K562 (cell line): ENCODE results near the gene BMP3. TPM values are rescaled to one million over a fixed set of nuclear protein-coding genes. Genes with fewer than 3 reads are reported as not detected.

Experiments
- ATAC-seq: fragments of 200-7000 bp; cut with Tn5 transposase; 3 replicates; pipeline ENCODE4 v1.9.1; 2020; ENCODE audit warnings: moderate library complexity
- BruUV-seq: library from RNA; stranded (reverse); fragments of 400-500 nt; replicated peaks from 2 replicates; lab custom pipeline; 2021; lab: Mats Ljungman, UMichigan
- CTCF ChIA-PET: fragments of 300-600 bp; formaldehyde crosslinking; extraction: SDS; loops from one replicate; lab custom pipeline; 2021; ENCODE audit warnings: low intra/inter-chr PET ratio; lab: Yijun Ruan, JAX
- POLR2A ChIA-PET: fragments of 300-600, 350-650 bp; sonication (Branson Sonifier 250); formaldehyde crosslinking; extraction: SDS; loops from one replicate; lab custom pipeline; 2021; ENCODE audit warnings: antibody characterized with exemption, inconsistent platforms; lab: Yijun Ruan, JAX
- DNase-seq, 4 experiments: peaks; one replicate each; pipeline versions ENCODE4 v3.0.0 to v3.0.0-alpha.2; 2011 to 2018; ENCODE audit warnings: low spot score in 3 of 4, mixed read lengths in 3 of 4; ENCODE audit errors: extremely low read depth in 1 of 4
- FAIRE-seq: peaks from 2 replicates; lab custom pipeline; 2011; peaks lifted over from hg19 to GRCh38; lab: Jason Lieb, UNC
- H2AFZ ChIP-seq: 2 replicates; pipeline ENCODE4 v1.6.0; 2011; ENCODE audit warnings: low read depth, low read length, control low read depth, inconsistent platforms
- H3K27ac ChIP-seq: fragments of 200-600 bp; 3 replicates; pipeline ENCODE4 v1.8.0; 2011; ENCODE audit warnings: low read depth, mild to moderate bottlenecking, control low read depth, inconsistent platforms, low read length, moderate library complexity, mixed read lengths; ENCODE audit errors: extremely low read depth
- H3K27me3 ChIP-seq, 2 experiments: fragments of 300-600 bp in 1 of 2; 2 replicates in 1 of 2; 3 replicates in 1 of 2; pipeline versions ENCODE4 v1.6.0 to v1.8.0; 2011; ENCODE audit warnings: inconsistent platforms in 2 of 2, low read length in 2 of 2, mild to moderate bottlenecking in 1 of 2, mixed read lengths in 1 of 2, moderate library complexity in 1 of 2; ENCODE audit not compliant: control insufficient read depth in 2 of 2, insufficient read depth in 2 of 2
- H3K36me3 ChIP-seq: fragments of 300-600 bp; 3 replicates; pipeline ENCODE4 v1.8.0; 2011; ENCODE audit warnings: mild to moderate bottlenecking, low read length, inconsistent platforms; ENCODE audit not compliant: control insufficient read depth, insufficient read depth
- H3K4me1 ChIP-seq, 2 experiments: fragments of 200-600 bp in 1 of 2; replicated peaks in 1 of 2; 2 replicates in 1 of 2; 3 replicates in 1 of 2; pipeline versions ENCODE4 v1.5.1 to v1.8.0; 2011; ENCODE audit warnings: inconsistent platforms in 2 of 2, low read length in 2 of 2, mild to moderate bottlenecking in 1 of 2, mixed read lengths in 1 of 2, moderate library complexity in 1 of 2; ENCODE audit not compliant: control insufficient read depth in 2 of 2, insufficient read depth in 2 of 2
- H3K4me2 ChIP-seq: 2 replicates; pipeline ENCODE4 v1.6.1; 2011; ENCODE audit warnings: low read length, control low read depth, inconsistent platforms, mixed read lengths; ENCODE audit not compliant: insufficient read depth
- H3K4me3 ChIP-seq: fragments of 200-600 bp; sonication (generic), shearing (Covaris generic); 2 replicates; pipeline ENCODE4 v1.5.1; 2016; ENCODE audit warnings: control low read depth, inconsistent platforms
- H3K79me2 ChIP-seq: fragments of 200-600 bp; 3 replicates; pipeline ENCODE4 v1.8.0; 2011; ENCODE audit warnings: low read length, inconsistent platforms; ENCODE audit not compliant: control insufficient read depth, insufficient read depth
- H3K9ac ChIP-seq, 2 experiments: 2 replicates each; pipeline versions ENCODE4 v1.6.0 to v1.6.1; 2011; ENCODE audit warnings: low read depth in 2 of 2, low read length in 2 of 2, control low read depth in 1 of 2, inconsistent platforms in 1 of 2, mild to moderate bottlenecking in 1 of 2, mixed read lengths in 1 of 2; ENCODE audit not compliant: insufficient read depth in 1 of 2
- H3K9me1 ChIP-seq: one replicate; pipeline ENCODE4 v1.6.0; 2011; ENCODE audit warnings: inconsistent platforms, mild to moderate bottlenecking, low read length, moderate library complexity; ENCODE audit not compliant: control insufficient read depth, insufficient read depth
- H3K9me3 ChIP-seq: replicated peaks from 2 replicates; pipeline ENCODE4 v1.5.1; 2011; ENCODE audit warnings: low read depth, low read length, inconsistent platforms; ENCODE audit not compliant: control insufficient read depth, insufficient read depth
- H4K20me1 ChIP-seq: replicated peaks from 2 replicates; pipeline ENCODE4 v1.6.1; 2011; ENCODE audit warnings: low read length, inconsistent platforms, mixed read lengths; ENCODE audit not compliant: control insufficient read depth, insufficient read depth
- CEBPB ChIP-seq: fragments of 450-650 bp; IDR thresholded peaks from 2 replicates; pipeline ENCODE4 v1.6.1; 2016; ENCODE audit warnings: missing genetic modification characterization, missing compliant biosample characterization
- CHD4 ChIP-seq: fragments of 200-600 bp; sonication (generic); IDR thresholded peaks from 3 replicates; pipeline ENCODE4 v1.6.1; 2012; ENCODE audit warnings: low read depth, mild to moderate bottlenecking, mixed read lengths, low read length, inconsistent platforms; ENCODE audit not compliant: insufficient read depth, insufficient replicate concordance, poor library complexity, severe bottlenecking
- ELK3 ChIP-seq: fragments of 450-650 bp; formaldehyde crosslinking; IDR thresholded peaks from 2 replicates; pipeline ENCODE4 v1.4.0; 2020; ENCODE audit warnings: mild to moderate bottlenecking
- EZH2 ChIP-seq: IDR thresholded peaks from 2 replicates; pipeline ENCODE4 v1.6.1; 2012; ENCODE audit warnings: low read depth, mild to moderate bottlenecking, inconsistent platforms, low read length, borderline replicate concordance
- FOXA3 ChIP-seq, 2 experiments: fragments of 450-650 bp in 1 of 2; sonication (generic) in 1 of 2; formaldehyde crosslinking; IDR thresholded peaks in 1 of 2; conservative IDR thresholded peaks in 1 of 2; 2 replicates each; pipeline versions ENCODE4 v1.4.0 to v1.8.0; 2020 to 2022; ENCODE audit warnings: mild to moderate bottlenecking in 2 of 2, missing genetic modification reagents in 1 of 2
- FUS ChIP-seq: fragments of 200-400 bp; formaldehyde crosslinking; optimal IDR thresholded peaks from 2 replicates; pipeline ENCODE3; 2017; ENCODE audit warnings: low read depth, low read length
- GATA2 ChIP-seq: sonication (generic); formaldehyde crosslinking; IDR thresholded peaks from 2 replicates; pipeline ENCODE4 v1.4.0; 2020; ENCODE audit warnings: mild to moderate bottlenecking, missing genetic modification reagents
- ID3 ChIP-seq, 2 experiments: fragments of 250-450 bp in 1 of 2; fragments of 450-650 bp in 1 of 2; sonication (Bioruptor Pico) in 1 of 2; IDR thresholded peaks; 2 replicates each; pipeline versions ENCODE4 v1.6.1 to v1.8.0; 2016 to 2021; ENCODE audit warnings: mild to moderate bottlenecking in 2 of 2, moderate library complexity in 2 of 2, missing compliant biosample characterization in 1 of 2, missing genetic modification characterization in 1 of 2
- NR2C1 ChIP-seq, 2 experiments: fragments of 450-650 bp; IDR thresholded peaks; 2 replicates each; pipeline ENCODE4 v1.6.1; 2017; ENCODE audit warnings: mild to moderate bottlenecking in 2 of 2, antibody characterized with exemption in 1 of 2, inconsistent platforms in 1 of 2, missing compliant biosample characterization in 1 of 2, missing genetic modification characterization in 1 of 2
- RCOR1 ChIP-seq, 2 experiments: IDR thresholded peaks; 2 replicates each; pipeline ENCODE4 v1.6.1; 2012; ENCODE audit warnings: low read depth in 2 of 2, low read length in 2 of 2, borderline replicate concordance in 1 of 2, improper control_type of control experiment in 1 of 2
- SMAD1 ChIP-seq: fragments of 150-350 bp; IDR thresholded peaks from 2 replicates; pipeline ENCODE4 v1.6.1; 2014; ENCODE audit warnings: low read length, low read depth; ENCODE audit not compliant: partially characterized antibody
- THAP7 ChIP-seq: fragments of 250-450 bp; sonication (Bioruptor Pico); IDR thresholded peaks from 2 replicates; pipeline ENCODE4 v1.5.0; 2021
- WGBS: fragments of 100-300 bp; shearing (Covaris generic); methylation state at CpG from one replicate; pipeline ENCODE4 v1.1.6; 2016; ENCODE audit warnings: low coverage, mixed read lengths; ENCODE audit not compliant: insufficient coverage; ENCODE audit errors: missing lambda C conversion rate; 5-methylcytosine and 5-hydroxymethylcytosine counted together
- in situ Hi-C: fragments of 300-500 bp; cut with MboI; formaldehyde crosslinking; loops from 4 replicates; pipeline ENCODE4 v1.15.0; 2018; ENCODE audit warnings: inconsistent platforms, mixed read lengths
- intact Hi-C: fragments of 100-400 bp; cut with micrococcal nuclease; formaldehyde crosslinking; loops from 2 replicates; pipeline ENCODE4 v1.14.2; 2022
- polyA plus RNA-seq, 8 experiments: library from polyadenylated mRNA; depleted of rRNA in 4 of 8; stranded (reverse) in 5 of 8; unstranded in 3 of 8; fragments of >200 nt; fragmentation: Nextera tagmentation in 2 of 8; fragmentation: Illumina TruSeq in 1 of 8; extraction: Ambion mirVana in 2 of 8; extraction: Trizol in 1 of 8; gene quantifications; 2 replicates each; pipeline versions ENCODE4 v1.2.1 to v1.2.3, GENCODE V29; 2011 to 2014; ENCODE audit warnings: inconsistent platforms in 1 of 8, missing spikeins in 1 of 8
- total RNA-seq, 7 experiments: library from RNA; depleted of rRNA in 6 of 7; stranded (reverse); fragments of >200 nt in 6 of 7; fragmentation: Illumina TruSeq in 2 of 7; extraction: Trizol in 2 of 7; gene quantifications; 2 replicates each; pipeline versions ENCODE4 v1.2.1 to v1.2.3, GENCODE V29; 2011 to 2021; ENCODE audit warnings: low replicate concordance in 1 of 7
- TF ChIP-seq, protein P1 (sequence below): IDR thresholded peaks from 2 replicates; pipeline ENCODE4 v1.6.1; 2011; ENCODE audit not compliant: insufficient read length; ENCODE audit errors: extremely low read depth
- TF ChIP-seq, protein P2 (sequence below): fragments of 250-450 bp; sonication (Bioruptor Pico); IDR thresholded peaks from 2 replicates; pipeline ENCODE4 v1.8.0; 2022; ENCODE audit warnings: inconsistent platforms, mild to moderate bottlenecking, moderate library complexity, borderline replicate concordance
- TF ChIP-seq, protein P3 (sequence below): fragments of 250-450 bp; sonication (Bioruptor Pico); IDR thresholded peaks from 2 replicates; pipeline ENCODE4 v1.5.0; 2020; ENCODE audit warnings: mild to moderate bottlenecking

BMP3 gene
- total and polyA plus RNA-seq, 9 of the 15 experiments (the other 6 are each of a cell fraction or from before 2014, with no cell fraction given): 0.01 TPM; not detected in 8

GRCh38 chr4:81061344-81061730 lies 30.8 kb downstream of the BMP3 start (continued):
- no peak for TF ChIP-seq CEBPB
- TF ChIP-seq EZH2: no peak
- TF ChIP-seq FUS: no peak
- TF ChIP-seq, protein P1, sequence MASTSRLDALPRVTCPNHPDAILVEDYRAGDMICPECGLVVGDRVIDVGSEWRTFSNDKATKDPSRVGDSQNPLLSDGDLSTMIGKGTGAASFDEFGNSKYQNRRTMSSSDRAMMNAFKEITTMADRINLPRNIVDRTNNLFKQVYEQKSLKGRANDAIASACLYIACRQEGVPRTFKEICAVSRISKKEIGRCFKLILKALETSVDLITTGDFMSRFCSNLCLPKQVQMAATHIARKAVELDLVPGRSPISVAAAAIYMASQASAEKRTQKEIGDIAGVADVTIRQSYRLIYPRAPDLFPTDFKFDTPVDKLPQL: no peak
- TF ChIP-seq RCOR1 (IDR thresholded peaks at IDR 0.05; ENCODE audit: borderline replicate concordance in 1 of 2, low read depth in 2 of 2, low read length in 2 of 2): no peak
- TF ChIP-seq THAP7 (CRISPR knock-in tag): no peak
- TF ChIP-seq SMAD1: no peak
- TF ChIP-seq NR2C1 (IDR thresholded peaks at IDR 0.05): no peak
- no peak for TF ChIP-seq NR2C1 (tag; IDR thresholded peaks at IDR 0.05)

DNA sequence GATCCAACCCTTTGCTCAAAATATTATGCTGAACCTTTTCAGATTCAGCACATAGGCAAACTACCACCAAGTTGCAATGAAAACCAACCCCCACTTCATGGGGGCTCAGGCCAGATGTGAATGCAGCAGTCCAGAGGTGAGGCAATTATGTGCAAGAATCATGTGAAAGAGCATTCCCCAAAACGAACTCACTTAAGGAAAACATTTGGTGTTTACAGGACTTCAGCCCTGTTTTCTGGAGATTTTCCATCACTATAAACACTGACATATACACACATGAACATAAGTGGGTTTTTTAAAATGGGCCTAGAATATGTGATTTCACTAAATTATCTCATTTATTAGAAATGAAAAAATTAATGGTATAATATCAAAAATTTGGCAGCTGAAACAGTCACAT lies 31.5 kb downstream of the BMP3 start:
- Histone ChIP-seq H3K27ac (no peak overlapping the region), H2AFZ (no peak overlapping the region), H3K4me3 (no peak overlapping the region), H3K36me3 (no peaks in the 10 kb centered on the region), H3K4me1 (no peaks in the 10 kb centered on the region), H3K27me3 (no peaks in the 10 kb centered on the region), H3K9me1 (no peaks in the 10 kb centered on the region), H3K79me2 (no peaks in the 10 kb centered on the region), H3K9ac (no peak overlapping the region), H3K4me2 (no peak overlapping the region), H3K9me3 (no peaks in the 10 kb centered on the region), H4K20me1 (no peaks in the 10 kb centered on the region)
- POLR2A ChIA-PET: no interaction called here
- WGBS: 0% methylated on average over 1 of the region's 1 CpG
- no peak for DNase-seq
- CTCF ChIA-PET: interaction anchor here (0.6 kb wide), 1 partner anchor 116 kb away, joined by 3 read pairs; no protein-coding TSS in a partner anchor
- no peak for ATAC-seq
- in situ Hi-C loops (no loop called here), intact Hi-C loops (no loop called here)
- FAIRE-seq: no peak
- no TSS peak for BruUV-seq
- no peak for TF ChIP-seq FOXA3 (CRISPR knock-in tag; conservative IDR thresholded peaks at IDR 0.05 in 1 of 2, IDR thresholded peaks at IDR 0.05 in 1 of 2)
- no peak for TF ChIP-seq CHD4
- TF ChIP-seq GATA2 (CRISPR knock-in tag): no peak
- no peak for TF ChIP-seq ELK3 (CRISPR knock-in tag)
- TF ChIP-seq ID3 (CRISPR knock-in tag; IDR thresholded peaks at IDR 0.05): no peak
- no peak for TF ChIP-seq ID3 (tag; IDR thresholded peaks at IDR 0.05)
- TF ChIP-seq, protein P2, sequence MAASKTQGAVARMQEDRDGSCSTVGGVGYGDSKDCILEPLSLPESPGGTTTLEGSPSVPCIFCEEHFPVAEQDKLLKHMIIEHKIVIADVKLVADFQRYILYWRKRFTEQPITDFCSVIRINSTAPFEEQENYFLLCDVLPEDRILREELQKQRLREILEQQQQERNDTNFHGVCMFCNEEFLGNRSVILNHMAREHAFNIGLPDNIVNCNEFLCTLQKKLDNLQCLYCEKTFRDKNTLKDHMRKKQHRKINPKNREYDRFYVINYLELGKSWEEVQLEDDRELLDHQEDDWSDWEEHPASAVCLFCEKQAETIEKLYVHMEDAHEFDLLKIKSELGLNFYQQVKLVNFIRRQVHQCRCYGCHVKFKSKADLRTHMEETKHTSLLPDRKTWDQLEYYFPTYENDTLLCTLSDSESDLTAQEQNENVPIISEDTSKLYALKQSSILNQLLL (CRISPR knock-in tag): no peak
- TF ChIP-seq, protein P3, sequence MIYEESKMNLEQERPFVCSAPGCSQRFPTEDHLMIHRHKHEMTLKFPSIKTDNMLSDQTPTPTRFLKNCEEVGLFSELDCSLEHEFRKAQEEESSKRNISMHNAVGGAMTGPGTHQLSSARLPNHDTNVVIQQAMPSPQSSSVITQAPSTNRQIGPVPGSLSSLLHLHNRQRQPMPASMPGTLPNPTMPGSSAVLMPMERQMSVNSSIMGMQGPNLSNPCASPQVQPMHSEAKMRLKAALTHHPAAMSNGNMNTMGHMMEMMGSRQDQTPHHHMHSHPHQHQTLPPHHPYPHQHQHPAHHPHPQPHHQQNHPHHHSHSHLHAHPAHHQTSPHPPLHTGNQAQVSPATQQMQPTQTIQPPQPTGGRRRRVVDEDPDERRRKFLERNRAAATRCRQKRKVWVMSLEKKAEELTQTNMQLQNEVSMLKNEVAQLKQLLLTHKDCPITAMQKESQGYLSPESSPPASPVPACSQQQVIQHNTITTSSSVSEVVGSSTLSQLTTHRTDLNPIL (CRISPR knock-in tag): no peak
